HepG2 (cell line): ENCODE measurements around the gene LAMA1. TPM values are rescaled to one million over a fixed set of nuclear protein-coding genes. Genes with fewer than 3 reads are reported as not detected.

ENCODE experiments used
- ATAC-seq: fragments of 200-7000 bp; cut with Tn5 transposase; 3 replicates; pipeline ENCODE4 v1.9.1; 2020; ENCODE audit warnings: mild to moderate bottlenecking, moderate library complexity
- BruUV-seq: library from RNA; stranded (reverse); fragments of 400-500 nt; replicated peaks from 2 replicates; lab custom pipeline; 2021; lab: Mats Ljungman, UMichigan
- CTCF ChIA-PET: fragments of 300-600 bp; formaldehyde crosslinking; extraction: SDS; loops from one replicate; lab custom pipeline; 2021; ENCODE audit warnings: low total read pairs, inconsistent platforms, low intra/inter-chr PET ratio; lab: Yijun Ruan, JAX
- POLR2A ChIA-PET: fragments of 350-600 bp; sonication (Branson Sonifier 250); formaldehyde crosslinking; loops from one replicate; lab custom pipeline; 2020; ENCODE audit warnings: antibody characterized with exemption, inconsistent platforms; lab: Yijun Ruan, JAX
- DNase-seq: peaks from one replicate; pipeline ENCODE4 v3.0.0-alpha.2; 2015; ENCODE audit warnings: low spot score
- FAIRE-seq: peaks from 3 replicates; lab custom pipeline; 2011; peaks lifted over from hg19 to GRCh38; lab: Jason Lieb, UNC
- H2AFZ ChIP-seq: one replicate; pipeline ENCODE4 v1.6.1; 2011; ENCODE audit warnings: low read length, inconsistent platforms
- H3K27ac ChIP-seq: fragments of 300-600 bp; 3 replicates; pipeline ENCODE4 v1.8.0; 2011; ENCODE audit warnings: mixed run types, mild to moderate bottlenecking, mixed read lengths, low read length, inconsistent platforms; ENCODE audit not compliant: insufficient read depth; ENCODE audit errors: extremely low read length
- H3K27me3 ChIP-seq, 2 experiments: fragments of 200-600 bp in 1 of 2; 2 replicates in 1 of 2; 3 replicates in 1 of 2; pipeline versions ENCODE4 v1.6.0 to v1.8.0; 2011; ENCODE audit warnings: low read length in 2 of 2, mild to moderate bottlenecking in 2 of 2, moderate library complexity in 2 of 2, inconsistent platforms in 1 of 2; ENCODE audit not compliant: insufficient read depth in 2 of 2, control insufficient read depth in 1 of 2
- H3K36me3 ChIP-seq, 2 experiments: fragments of 200-600 bp in 1 of 2; replicated peaks in 1 of 2; 2 replicates in 1 of 2; 3 replicates in 1 of 2; pipeline versions ENCODE4 v1.5.1 to v1.8.0; 2011; ENCODE audit warnings: low read length in 2 of 2, inconsistent platforms in 1 of 2; ENCODE audit not compliant: insufficient read depth in 2 of 2, control insufficient read depth in 1 of 2
- H3K4me1 ChIP-seq: 2 replicates; pipeline ENCODE4 v1.5.1; 2012; ENCODE audit warnings: low read length, inconsistent platforms; ENCODE audit not compliant: insufficient read depth
- H3K4me2 ChIP-seq: 2 replicates; pipeline ENCODE4 v1.6.0; 2011; ENCODE audit warnings: low read depth, low read length, inconsistent platforms
- H3K4me3 ChIP-seq, 3 experiments: fragments of 200-600 bp in 1 of 3; sonication (generic), shearing (Covaris generic) in 1 of 3; replicated peaks in 1 of 3; 2 replicates each; pipeline ENCODE4 v1.5.1; 2011 to 2016; ENCODE audit warnings: low read length in 3 of 3, inconsistent platforms in 2 of 3, low read depth in 2 of 3, mild to moderate bottlenecking in 2 of 3, control low read depth in 1 of 3, mixed read lengths in 1 of 3; ENCODE audit not compliant: insufficient read depth in 1 of 3
- H3K79me2 ChIP-seq: one replicate; pipeline ENCODE4 v1.6.1; 2011; ENCODE audit warnings: low read length, inconsistent platforms; ENCODE audit not compliant: insufficient read depth
- H3K9ac ChIP-seq: 2 replicates; pipeline ENCODE4 v1.6.0; 2011; ENCODE audit warnings: mild to moderate bottlenecking, low read depth, low read length, inconsistent platforms; ENCODE audit not compliant: insufficient read depth
- H3K9me3 ChIP-seq: 2 replicates; pipeline ENCODE4 v1.5.1; 2012; ENCODE audit warnings: mild to moderate bottlenecking, low read length
- H4K20me1 ChIP-seq: 2 replicates; pipeline ENCODE4 v1.6.0; 2011; ENCODE audit warnings: inconsistent platforms, mild to moderate bottlenecking, low read length, moderate library complexity; ENCODE audit not compliant: insufficient read depth
- DNMT3B ChIP-seq: conservative IDR thresholded peaks from 2 replicates; pipeline ENCODE4 v1.6.1; 2016; ENCODE audit warnings: missing biosample characterization, control low read depth
- GABPB1 ChIP-seq: IDR thresholded peaks from 2 replicates; pipeline ENCODE4 v1.6.1; 2016; ENCODE audit warnings: mild to moderate bottlenecking, missing genetic modification reagents, moderate library complexity, missing compliant biosample characterization
- HNRNPUL1 ChIP-seq: fragments of 200-400 bp; formaldehyde crosslinking; IDR thresholded peaks from 2 replicates; pipeline ENCODE4 v1.6.1; 2017; ENCODE audit warnings: low read depth, mild to moderate bottlenecking, low read length, moderate library complexity
- KDM5B ChIP-seq: sonication (generic); formaldehyde crosslinking; IDR thresholded peaks from 2 replicates; pipeline ENCODE4 v1.4.0; 2020; ENCODE audit warnings: missing genetic modification reagents, mild to moderate bottlenecking, borderline replicate concordance
- KLF16 ChIP-seq, 2 experiments: sonication (generic) in 1 of 2; formaldehyde crosslinking in 1 of 2; IDR thresholded peaks; 2 replicates each; pipeline versions ENCODE4 v1.6.1 to v1.8.0; 2016 to 2023; ENCODE audit warnings: missing genetic modification reagents in 2 of 2, missing compliant biosample characterization in 1 of 2
- MTA3 ChIP-seq: sonication (generic); formaldehyde crosslinking; IDR thresholded peaks from 2 replicates; pipeline ENCODE4 v1.4.0; 2020; ENCODE audit warnings: missing genetic modification reagents
- MTERF4 ChIP-seq: sonication (generic); formaldehyde crosslinking; IDR thresholded peaks from 2 replicates; pipeline ENCODE4 v1.8.0; 2023; ENCODE audit warnings: mild to moderate bottlenecking, missing genetic modification reagents
- MYC ChIP-seq: sonication (generic); formaldehyde crosslinking; IDR thresholded peaks from 2 replicates; pipeline ENCODE4 v1.9.0; 2021; ENCODE audit warnings: missing genetic modification reagents, borderline replicate concordance
- RXRA ChIP-seq: sonication (generic); formaldehyde crosslinking; IDR thresholded peaks from 2 replicates; pipeline ENCODE4 v1.5.1; 2020; ENCODE audit warnings: missing genetic modification reagents
- WIZ ChIP-seq: sonication (generic); formaldehyde crosslinking; IDR thresholded peaks from 2 replicates; pipeline ENCODE4 v1.5.1; 2020; ENCODE audit warnings: mild to moderate bottlenecking, missing genetic modification reagents
- ZHX1 ChIP-seq: sonication (generic); formaldehyde crosslinking; IDR thresholded peaks from 2 replicates; pipeline ENCODE4 v1.8.1; 2022; ENCODE audit warnings: low read depth, mild to moderate bottlenecking, missing genetic modification reagents
- ZNF264 ChIP-seq: sonication (generic); formaldehyde crosslinking; IDR thresholded peaks from 2 replicates; pipeline ENCODE4 v1.4.0; 2020; ENCODE audit warnings: missing genetic modification reagents
- ZNF414 ChIP-seq: sonication (generic); formaldehyde crosslinking; IDR thresholded peaks from 2 replicates; pipeline ENCODE4 v1.5.0; 2020; ENCODE audit warnings: missing genetic modification reagents
- ZNF468 ChIP-seq: sonication (generic); formaldehyde crosslinking; IDR thresholded peaks from 2 replicates; pipeline ENCODE4 v1.8.0; 2022; ENCODE audit warnings: mild to moderate bottlenecking, moderate library complexity, missing genetic modification reagents
- ZNF629 ChIP-seq: sonication (generic); formaldehyde crosslinking; conservative IDR thresholded peaks from 2 replicates; pipeline ENCODE4 v1.5.0; 2020; ENCODE audit warnings: missing genetic modification reagents
- ZNF792 ChIP-seq: IDR thresholded peaks from 2 replicates; pipeline ENCODE4 v1.6.1; 2016
- WGBS: methylation state at CpG from one replicate; pipeline ENCODE4 v1.1.6; 2017; ENCODE audit warnings: low lambda C conversion rate; 5-methylcytosine and 5-hydroxymethylcytosine counted together
- in situ Hi-C: cut with HindIII; loops from 2 replicates; pipeline ENCODE4 v1.10.0; 2017; ENCODE audit warnings: low pct_unique_long_range_greater_than_20kb; ENCODE audit not compliant: extremely low pct_ligation_motif_present
- intact Hi-C: fragments of 100-400 bp; cut with micrococcal nuclease; formaldehyde crosslinking; loops from one replicate; pipeline ENCODE4 v1.10.0; 2022; ENCODE audit not compliant: unreplicated experiment
- polyA plus RNA-seq, 8 experiments: library from polyadenylated mRNA; depleted of rRNA in 3 of 8; stranded (reverse) in 7 of 8; unstranded in 1 of 8; fragments of >200 nt; fragmentation: Illumina TruSeq in 4 of 8; extraction: Trizol in 4 of 8; gene quantifications; 2 replicates each; pipeline versions ENCODE4 v1.2.1 to v1.2.3, GENCODE V29; 2011 to 2016; ENCODE audit warnings: low read depth in 4 of 8, missing spikeins in 1 of 8, mixed read lengths in 1 of 8; ENCODE audit not compliant: insufficient read depth in 1 of 8
- total RNA-seq, 5 experiments: library from RNA; depleted of rRNA; stranded (reverse); fragments of >200 nt; fragmentation: Illumina TruSeq; extraction: Trizol; gene quantifications; 2 replicates each; pipeline ENCODE4 v1.2.3, GENCODE V29; 2016; ENCODE audit warnings: low read depth in 1 of 5

The LAMA1 gene
- total and polyA plus RNA-seq, 2 of the 13 experiments (the other 11 are each of a cell fraction or from before 2014, with no cell fraction given): 0.05 to 0.44 TPM

- intact Hi-C loops: no loop called here
- Histone ChIP-seq H4K20me1 (no peaks in the 10 kb centered on the region), H3K4me3 (no peak overlapping the region), H3K9me3 (no peaks in the 10 kb centered on the region), H3K9ac (no peak overlapping the region), H3K36me3 (no peaks in the 10 kb centered on the region), H3K27me3 (no peaks in the 10 kb centered on the region), H3K79me2 (no peaks in the 10 kb centered on the region), H3K4me2 (no peak overlapping the region), H2AFZ (no peak overlapping the region), H3K4me1 (no peaks in the 10 kb centered on the region), H3K27ac (no peak overlapping the region)
- WGBS: 62% methylated on average over 4 of the region's 5 CpGs
- FAIRE-seq: no peak
- in situ Hi-C loops: no loop called here
- ChIA-PET POLR2A (no interaction called here), CTCF (no interaction called here)
- BruUV-seq: no TSS peak
- no peak for DNase-seq
- ATAC-seq: no peak
- TF ChIP-seq MYC (CRISPR knock-in tag) (no peak), GABPB1 (CRISPR knock-in tag) (no peak), MTERF4 (CRISPR knock-in tag) (no peak), ZNF629 (CRISPR knock-in tag) (no peak), ZNF264 (no peak), ZNF414 (CRISPR knock-in tag) (no peak), MTA3 (no peak), KDM5B (CRISPR knock-in tag) (no peak), ZHX1 (no peak), WIZ (CRISPR knock-in tag) (no peak), HNRNPUL1 (no peak), KLF16 (CRISPR knock-in tag; IDR thresholded peaks at IDR 0.05) (no peak), DNMT3B (CRISPR knock-in tag) (no peak), RXRA (CRISPR knock-in tag) (no peak), ZNF792 (no peak), ZNF468 (CRISPR knock-in tag) (no peak)
These were observed 100.6 kb downstream of the LAMA1 start for GRCh38 chr18:7017013-7017412.
